ENCODE results near the gene MRPS18A. TPM values are rescaled to one million over a fixed set of nuclear protein-coding genes. Genes with fewer than 3 reads are reported as not detected.
A peak's percentile ranks its signal among the peaks of the same experiment; 100 is the strongest.

MRPS18A gene
- total and polyA plus RNA-seq, 2 experiments from 2014 or later, result 58.6 to 62.7 TPM

- Histone ChIP-seq H3F3A (replicated peaks; ENCODE audit: low read depth) (0 out of 2 replicates have a peak, but pooled peaks cover 10% of the 10 kb centered on the region), H3K9me2 (ENCODE audit: insufficient read depth) (no peaks in the 10 kb centered on the region), H3K36me3 (ENCODE audit: insufficient read depth) (no peaks in the 10 kb centered on the region), H3K27ac (ENCODE audit: low read depth) (no peak overlapping the region), H3K27me3 (ENCODE audit: insufficient read depth) (no peaks in the 10 kb centered on the region), H4K20me1 (replicated peaks; ENCODE audit: insufficient read depth) (peaks cover 7% of the 10 kb centered on the region), H3K4me1 (ENCODE audit: insufficient read depth) (peaks cover 5% of the 10 kb centered on the region; the same call in 1 of the 2 replicates), H3K4me3 (no peak overlapping the region), H3K4me2 (no peak overlapping the region), H2AFZ (no peak overlapping the region), H3K79me2 (replicated peaks; ENCODE audit: insufficient read depth) (peaks cover 22% of the 10 kb centered on the region)
- TF ChIP-seq ZNF331 (CRISPR knock-in tag; IDR thresholded peaks at IDR 0.05; ENCODE audit: low read depth), result no peak
- TF ChIP-seq JUNB (IDR thresholded peaks at IDR 0.05; ENCODE audit: unreplicated experiment), result no peak
- TF ChIP-seq, protein P1, sequence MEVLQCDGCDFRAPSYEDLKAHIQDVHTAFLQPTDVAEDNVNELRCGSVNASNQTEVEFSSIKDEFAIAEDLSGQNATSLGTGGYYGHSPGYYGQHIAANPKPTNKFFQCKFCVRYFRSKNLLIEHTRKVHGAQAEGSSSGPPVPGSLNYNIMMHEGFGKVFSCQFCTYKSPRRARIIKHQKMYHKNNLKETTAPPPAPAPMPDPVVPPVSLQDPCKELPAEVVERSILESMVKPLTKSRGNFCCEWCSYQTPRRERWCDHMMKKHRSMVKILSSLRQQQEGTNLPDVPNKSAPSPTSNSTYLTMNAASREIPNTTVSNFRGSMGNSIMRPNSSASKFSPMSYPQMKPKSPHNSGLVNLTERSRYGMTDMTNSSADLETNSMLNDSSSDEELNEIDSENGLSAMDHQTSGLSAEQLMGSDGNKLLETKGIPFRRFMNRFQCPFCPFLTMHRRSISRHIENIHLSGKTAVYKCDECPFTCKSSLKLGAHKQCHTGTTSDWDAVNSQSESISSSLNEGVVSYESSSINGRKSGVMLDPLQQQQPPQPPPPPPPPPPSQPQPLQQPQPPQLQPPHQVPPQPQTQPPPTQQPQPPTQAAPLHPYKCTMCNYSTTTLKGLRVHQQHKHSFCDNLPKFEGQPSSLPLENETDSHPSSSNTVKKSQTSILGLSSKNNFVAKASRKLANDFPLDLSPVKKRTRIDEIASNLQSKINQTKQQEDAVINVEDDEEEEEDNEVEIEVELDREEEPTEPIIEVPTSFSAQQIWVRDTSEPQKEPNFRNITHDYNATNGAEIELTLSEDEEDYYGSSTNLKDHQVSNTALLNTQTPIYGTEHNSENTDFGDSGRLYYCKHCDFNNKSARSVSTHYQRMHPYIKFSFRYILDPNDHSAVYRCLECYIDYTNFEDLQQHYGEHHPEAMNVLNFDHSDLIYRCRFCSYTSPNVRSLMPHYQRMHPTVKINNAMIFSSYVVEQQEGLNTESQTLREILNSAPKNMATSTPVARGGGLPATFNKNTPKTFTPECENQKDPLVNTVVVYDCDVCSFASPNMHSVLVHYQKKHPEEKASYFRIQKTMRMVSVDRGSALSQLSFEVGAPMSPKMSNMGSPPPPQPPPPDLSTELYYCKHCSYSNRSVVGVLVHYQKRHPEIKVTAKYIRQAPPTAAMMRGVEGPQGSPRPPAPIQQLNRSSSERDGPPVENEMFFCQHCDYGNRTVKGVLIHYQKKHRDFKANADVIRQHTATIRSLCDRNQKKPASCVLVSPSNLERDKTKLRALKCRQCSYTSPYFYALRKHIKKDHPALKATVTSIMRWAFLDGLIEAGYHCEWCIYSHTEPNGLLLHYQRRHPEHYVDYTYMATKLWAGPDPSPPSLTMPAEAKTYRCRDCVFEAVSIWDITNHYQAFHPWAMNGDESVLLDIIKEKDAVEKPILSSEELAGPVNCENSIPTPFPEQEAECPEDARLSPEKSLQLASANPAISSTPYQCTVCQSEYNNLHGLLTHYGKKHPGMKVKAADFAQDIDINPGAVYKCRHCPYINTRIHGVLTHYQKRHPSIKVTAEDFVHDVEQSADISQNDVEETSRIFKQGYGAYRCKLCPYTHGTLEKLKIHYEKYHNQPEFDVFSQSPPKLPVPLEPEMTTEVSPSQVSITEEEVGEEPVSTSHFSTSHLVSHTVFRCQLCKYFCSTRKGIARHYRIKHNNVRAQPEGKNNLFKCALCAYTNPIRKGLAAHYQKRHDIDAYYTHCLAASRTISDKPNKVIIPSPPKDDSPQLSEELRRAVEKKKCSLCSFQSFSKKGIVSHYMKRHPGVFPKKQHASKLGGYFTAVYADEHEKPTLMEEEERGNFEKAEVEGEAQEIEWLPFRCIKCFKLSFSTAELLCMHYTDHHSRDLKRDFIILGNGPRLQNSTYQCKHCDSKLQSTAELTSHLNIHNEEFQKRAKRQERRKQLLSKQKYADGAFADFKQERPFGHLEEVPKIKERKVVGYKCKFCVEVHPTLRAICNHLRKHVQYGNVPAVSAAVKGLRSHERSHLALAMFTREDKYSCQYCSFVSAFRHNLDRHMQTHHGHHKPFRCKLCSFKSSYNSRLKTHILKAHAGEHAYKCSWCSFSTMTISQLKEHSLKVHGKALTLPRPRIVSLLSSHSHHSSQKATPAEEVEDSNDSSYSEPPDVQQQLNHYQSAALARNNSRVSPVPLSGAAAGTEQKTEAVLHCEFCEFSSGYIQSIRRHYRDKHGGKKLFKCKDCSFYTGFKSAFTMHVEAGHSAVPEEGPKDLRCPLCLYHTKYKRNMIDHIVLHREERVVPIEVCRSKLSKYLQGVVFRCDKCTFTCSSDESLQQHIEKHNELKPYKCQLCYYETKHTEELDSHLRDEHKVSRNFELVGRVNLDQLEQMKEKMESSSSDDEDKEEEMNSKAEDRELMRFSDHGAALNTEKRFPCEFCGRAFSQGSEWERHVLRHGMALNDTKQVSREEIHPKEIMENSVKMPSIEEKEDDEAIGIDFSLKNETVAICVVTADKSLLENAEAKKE (CRISPR knock-in tag; IDR thresholded peaks at IDR 0.05), result no peak
- TF ChIP-seq POLR2AphosphoS5 (IDR thresholded peaks at IDR 0.05; ENCODE audit: low read depth), result no peak
- no peak for TF ChIP-seq STAT1 (IDR thresholded peaks at IDR 0.05; ENCODE audit: unreplicated experiment)
- no peak for TF ChIP-seq ZNF114 (CRISPR knock-in tag; IDR thresholded peaks at IDR 0.05)
- TF ChIP-seq NANOG (IDR thresholded peaks at IDR 0.05; ENCODE audit: borderline replicate concordance), result no peak
- TF ChIP-seq, protein P2, sequence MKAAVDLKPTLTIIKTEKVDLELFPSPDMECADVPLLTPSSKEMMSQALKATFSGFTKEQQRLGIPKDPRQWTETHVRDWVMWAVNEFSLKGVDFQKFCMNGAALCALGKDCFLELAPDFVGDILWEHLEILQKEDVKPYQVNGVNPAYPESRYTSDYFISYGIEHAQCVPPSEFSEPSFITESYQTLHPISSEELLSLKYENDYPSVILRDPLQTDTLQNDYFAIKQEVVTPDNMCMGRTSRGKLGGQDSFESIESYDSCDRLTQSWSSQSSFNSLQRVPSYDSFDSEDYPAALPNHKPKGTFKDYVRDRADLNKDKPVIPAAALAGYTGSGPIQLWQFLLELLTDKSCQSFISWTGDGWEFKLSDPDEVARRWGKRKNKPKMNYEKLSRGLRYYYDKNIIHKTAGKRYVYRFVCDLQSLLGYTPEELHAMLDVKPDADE (IDR thresholded peaks at IDR 0.05), result no peak
- no peak for TF ChIP-seq CREB1 (CRISPR knock-in tag; IDR thresholded peaks at IDR 0.05; ENCODE audit: low read depth)
- TF ChIP-seq, protein P3, sequence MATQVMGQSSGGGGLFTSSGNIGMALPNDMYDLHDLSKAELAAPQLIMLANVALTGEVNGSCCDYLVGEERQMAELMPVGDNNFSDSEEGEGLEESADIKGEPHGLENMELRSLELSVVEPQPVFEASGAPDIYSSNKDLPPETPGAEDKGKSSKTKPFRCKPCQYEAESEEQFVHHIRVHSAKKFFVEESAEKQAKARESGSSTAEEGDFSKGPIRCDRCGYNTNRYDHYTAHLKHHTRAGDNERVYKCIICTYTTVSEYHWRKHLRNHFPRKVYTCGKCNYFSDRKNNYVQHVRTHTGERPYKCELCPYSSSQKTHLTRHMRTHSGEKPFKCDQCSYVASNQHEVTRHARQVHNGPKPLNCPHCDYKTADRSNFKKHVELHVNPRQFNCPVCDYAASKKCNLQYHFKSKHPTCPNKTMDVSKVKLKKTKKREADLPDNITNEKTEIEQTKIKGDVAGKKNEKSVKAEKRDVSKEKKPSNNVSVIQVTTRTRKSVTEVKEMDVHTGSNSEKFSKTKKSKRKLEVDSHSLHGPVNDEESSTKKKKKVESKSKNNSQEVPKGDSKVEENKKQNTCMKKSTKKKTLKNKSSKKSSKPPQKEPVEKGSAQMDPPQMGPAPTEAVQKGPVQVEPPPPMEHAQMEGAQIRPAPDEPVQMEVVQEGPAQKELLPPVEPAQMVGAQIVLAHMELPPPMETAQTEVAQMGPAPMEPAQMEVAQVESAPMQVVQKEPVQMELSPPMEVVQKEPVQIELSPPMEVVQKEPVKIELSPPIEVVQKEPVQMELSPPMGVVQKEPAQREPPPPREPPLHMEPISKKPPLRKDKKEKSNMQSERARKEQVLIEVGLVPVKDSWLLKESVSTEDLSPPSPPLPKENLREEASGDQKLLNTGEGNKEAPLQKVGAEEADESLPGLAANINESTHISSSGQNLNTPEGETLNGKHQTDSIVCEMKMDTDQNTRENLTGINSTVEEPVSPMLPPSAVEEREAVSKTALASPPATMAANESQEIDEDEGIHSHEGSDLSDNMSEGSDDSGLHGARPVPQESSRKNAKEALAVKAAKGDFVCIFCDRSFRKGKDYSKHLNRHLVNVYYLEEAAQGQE (IDR thresholded peaks at IDR 0.05; ENCODE audit: unreplicated experiment), result no peak
- TF ChIP-seq EZH2phosphoT487 (IDR thresholded peaks at IDR 0.05; ENCODE audit: unreplicated experiment), result no peak
- no peak for TF ChIP-seq CTCF (conservative IDR thresholded peaks at IDR 0.05; ENCODE audit: low read depth in 2 of 2)
- Mint-ChIP-seq H3K36me3 (ENCODE audit: low read depth) (peaks cover 13% of the 10 kb centered on the region), H3K27ac (peak overlapping the region; percentile 92), H3K4me1 (peaks cover 15% of the 10 kb centered on the region), H3K9me3 (no peaks in the 10 kb centered on the region), H3K27me3 (ENCODE audit: insufficient read depth, low read depth, poor library complexity) (peaks cover 8% of the 10 kb centered on the region), H3K4me3 (peak overlapping the region; percentile 49; the same call in 1 of the 3 replicates)
- no peak for DNase-seq (ENCODE audit: low spot score)
- no peak for ATAC-seq
Measured at GRCh38 chr6:43630980-43631619, 56.5 kb downstream of the MRPS18A start.

Data from GM23338 (cell line).